DOHH2 (cell line): ENCODE data around the gene CTSH.

Source experiments
- H3F3A ChIP-seq: fragments of 200-600 bp; sonication (generic), shearing (Covaris generic); 2 replicates; pipeline ENCODE4 v1.6.0; 2016; ENCODE audit warnings: antibody characterized with exemption, mild to moderate bottlenecking; ENCODE audit not compliant: control insufficient read depth, insufficient read depth
- H3K27ac ChIP-seq: fragments of 200-600 bp; sonication (generic); 2 replicates; pipeline ENCODE4 v1.5.1; 2014; ENCODE audit warnings: low read depth, mild to moderate bottlenecking, low read length, moderate library complexity
- H3K27me3 ChIP-seq: fragments of 200-600 bp; sonication (generic); 2 replicates; pipeline ENCODE4 v1.6.1; 2014; ENCODE audit warnings: mild to moderate bottlenecking, low read length, mixed read lengths; ENCODE audit not compliant: control insufficient read depth
- H3K36me3 ChIP-seq: fragments of 200-600 bp; sonication (generic); 2 replicates; pipeline ENCODE4 v1.6.1; 2014; ENCODE audit warnings: mild to moderate bottlenecking, low read length, moderate library complexity, mixed read lengths; ENCODE audit not compliant: control insufficient read depth
- H3K4me1 ChIP-seq: fragments of 200-600 bp; sonication (generic); 2 replicates; pipeline ENCODE4 v1.6.1; 2014; ENCODE audit warnings: mild to moderate bottlenecking, low read length, mixed read lengths; ENCODE audit not compliant: control insufficient read depth
- H3K4me2 ChIP-seq: fragments of 200-600 bp; sonication (generic); 2 replicates; pipeline ENCODE4 v1.6.0; 2014; ENCODE audit warnings: mild to moderate bottlenecking, low read length, moderate library complexity
- H3K4me3 ChIP-seq: fragments of 200-600 bp; sonication (generic); 2 replicates; pipeline ENCODE4 v1.5.1; 2014; ENCODE audit warnings: mild to moderate bottlenecking, low read length, mixed read lengths
- H3K79me2 ChIP-seq: fragments of 200-600 bp; sonication (generic); 2 replicates; pipeline ENCODE4 v1.6.1; 2014; ENCODE audit warnings: mild to moderate bottlenecking, low read length, mixed read lengths; ENCODE audit not compliant: control insufficient read depth
- H3K9me2 ChIP-seq: fragments of 200-600 bp; sonication (generic); replicated peaks from 2 replicates; pipeline ENCODE4 v1.6.1; 2014; ENCODE audit warnings: mild to moderate bottlenecking, low read length, mixed read lengths; ENCODE audit not compliant: control insufficient read depth
- H3K9me3 ChIP-seq: fragments of 200-600 bp; sonication (generic); 2 replicates; pipeline ENCODE4 v1.6.1; 2014; ENCODE audit warnings: antibody characterized with exemption, low read length, mixed read lengths; ENCODE audit not compliant: control insufficient read depth, insufficient read depth
- H4K20me1 ChIP-seq: fragments of 200-600 bp; sonication (generic); 2 replicates; pipeline ENCODE4 v1.6.0; 2014; ENCODE audit warnings: low read depth, mild to moderate bottlenecking, antibody characterized with exemption, low read length, moderate library complexity; ENCODE audit not compliant: control insufficient read depth, insufficient read depth
- CTCF ChIP-seq: fragments of 200-600 bp; sonication (generic); IDR thresholded peaks from one replicate; pipeline ENCODE4 v1.5.1; 2014; ENCODE audit warnings: antibody characterized with exemption, mild to moderate bottlenecking, low read depth, low read length; ENCODE audit not compliant: poor library complexity, severe bottlenecking
- EZH2phosphoT487 ChIP-seq: fragments of 200-600 bp; sonication (generic); IDR thresholded peaks from 2 replicates; pipeline ENCODE4 v1.6.1; 2017; ENCODE audit warnings: borderline replicate concordance, mild to moderate bottlenecking, antibody characterized with exemption, low read length, moderate library complexity, mixed read lengths

The CTSH gene

GRCh38 chr15:78990278-78990677, 45.4 kb upstream of the CTSH start:
- Histone ChIP-seq H3K4me2 (no peak overlapping the region), H3K9me2 (no peaks in the 10 kb centered on the region), H3K9me3 (no peaks in the 10 kb centered on the region), H3K36me3 (no peaks in the 10 kb centered on the region), H3F3A (no peaks in the 10 kb centered on the region), H3K4me3 (no peak overlapping the region), H3K27ac (no peak overlapping the region), H4K20me1 (no peaks in the 10 kb centered on the region), H3K79me2 (no peaks in the 10 kb centered on the region), H3K4me1 (no peaks in the 10 kb centered on the region), H3K27me3 (peaks cover 24% of the 10 kb centered on the region)
- TF ChIP-seq EZH2phosphoT487 (no peak), CTCF (no peak)

- no peaks in the 10 kb centered on the region for H3K9me2 ChIP-seq
- no peak overlapping the region for H3K4me2 ChIP-seq
- TF ChIP-seq CTCF, result no peak
- no peak for TF ChIP-seq EZH2phosphoT487
- H3K36me3 ChIP-seq, result no peaks in the 10 kb centered on the region
- no peak overlapping the region for H3K27ac ChIP-seq
- H3K27me3 ChIP-seq, result peaks cover 24% of the 10 kb centered on the region
- no peaks in the 10 kb centered on the region for H4K20me1 ChIP-seq
- no peaks in the 10 kb centered on the region for H3F3A ChIP-seq
- H3K9me3 ChIP-seq, result no peaks in the 10 kb centered on the region
- no peaks in the 10 kb centered on the region for H3K4me1 ChIP-seq
- H3K4me3 ChIP-seq, result no peak overlapping the region
- H3K79me2 ChIP-seq, result no peaks in the 10 kb centered on the region
Observed at GRCh38 chr15:78989701-78990240, 44.9 kb upstream of the CTSH start.

- no peaks in the 10 kb centered on the region for H3K4me1 ChIP-seq
- no peak overlapping the region for H3K27ac ChIP-seq
- no peak overlapping the region for H3K4me2 ChIP-seq
- H3K4me3 ChIP-seq, result no peak overlapping the region
- no peaks in the 10 kb centered on the region for H3K79me2 ChIP-seq
- H3K9me3 ChIP-seq, result no peaks in the 10 kb centered on the region
- H3K36me3 ChIP-seq, result no peaks in the 10 kb centered on the region
- H3K9me2 ChIP-seq, result no peaks in the 10 kb centered on the region
- TF ChIP-seq EZH2phosphoT487 (no peak), CTCF (no peak)
- H3F3A ChIP-seq, result no peaks in the 10 kb centered on the region
- no peaks in the 10 kb centered on the region for H4K20me1 ChIP-seq
- H3K27me3 ChIP-seq, result peaks cover 24% of the 10 kb centered on the region
Observed at GRCh38 chr15:78988361-78988911, 43.6 kb upstream of the CTSH start.
